Measurements from ENCODE around the gene BBS9. TPM values are rescaled to one million over a fixed set of nuclear protein-coding genes. Genes with fewer than 3 reads are reported as not detected.

Gene BBS9
- total and polyA plus RNA-seq, 2 experiments from 2014 or later: 27.2 to 66.1 TPM

DNA sequence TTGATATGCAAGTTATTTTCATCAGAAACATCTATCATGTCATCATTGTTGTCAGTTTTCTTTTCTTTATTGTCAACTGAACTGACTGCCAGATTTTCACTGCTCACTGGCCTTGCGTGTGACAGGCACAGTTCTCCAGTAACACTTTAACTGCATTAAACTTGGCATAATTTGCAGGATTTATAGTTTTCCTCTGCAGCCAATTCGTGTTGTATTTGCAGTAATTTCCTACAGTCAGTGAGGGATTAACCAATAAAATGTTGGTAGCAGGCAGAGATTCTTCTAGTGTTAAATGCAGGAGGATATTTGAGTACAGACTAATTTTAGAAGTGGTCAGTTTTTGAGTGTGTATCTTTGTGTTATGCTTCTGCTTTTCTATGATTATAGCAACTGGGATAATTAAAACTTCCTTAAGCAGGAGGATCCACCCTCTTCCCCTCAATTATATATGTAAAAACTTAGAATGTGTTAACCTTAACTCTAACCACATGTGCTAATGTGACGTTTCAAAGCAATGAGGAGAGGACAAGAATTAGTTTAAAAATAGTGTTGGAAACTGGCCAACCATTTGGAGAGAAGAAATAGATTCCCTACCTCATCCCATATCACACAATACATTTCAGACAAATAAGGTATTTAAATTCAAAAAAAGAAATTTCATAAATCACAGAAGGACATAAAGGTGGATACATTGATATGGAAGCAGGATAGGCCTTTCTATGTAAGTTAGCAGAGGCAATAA is 410.5 kb downstream of the BBS9 start:
- H3K27me3 Mint-ChIP-seq (ENCODE audit: insufficient read depth, low read depth, poor library complexity): no peaks in the 10 kb centered on the region
- H3K9me2 ChIP-seq (ENCODE audit: insufficient read depth): no peaks in the 10 kb centered on the region
- H3K4me3 Mint-ChIP-seq: no peak overlapping the region
- H3K4me3 ChIP-seq: no peak overlapping the region
- no peak overlapping the region for H3K27ac ChIP-seq (ENCODE audit: low read depth)
- no peak for ATAC-seq
- peaks cover 14% of the 10 kb centered on the region; the same call in 1 of the 2 replicates for H3K36me3 ChIP-seq (ENCODE audit: insufficient read depth)
- no peaks in the 10 kb centered on the region for H3F3A ChIP-seq (replicated peaks; ENCODE audit: low read depth)
- no peaks in the 10 kb centered on the region for H4K20me1 ChIP-seq (replicated peaks; ENCODE audit: insufficient read depth)
- H3K27ac Mint-ChIP-seq: no peak overlapping the region
- peaks cover 13% of the 10 kb centered on the region for H3K4me1 Mint-ChIP-seq
- H3K36me3 Mint-ChIP-seq (ENCODE audit: low read depth): peaks cover 42% of the 10 kb centered on the region
- H3K9me3 Mint-ChIP-seq: peaks cover 33% of the 10 kb centered on the region
- peaks cover 4% of the 10 kb centered on the region; the same call in 1 of the 2 replicates for H3K4me1 ChIP-seq (ENCODE audit: insufficient read depth)
- no peak overlapping the region for H2AFZ ChIP-seq
- no peak for DNase-seq (ENCODE audit: low spot score)
- H3K79me2 ChIP-seq (replicated peaks; ENCODE audit: insufficient read depth): no peaks in the 10 kb centered on the region
- no peak for TF ChIP-seq JUNB (IDR thresholded peaks at IDR 0.05; ENCODE audit: unreplicated experiment)
- TF ChIP-seq, protein P1, sequence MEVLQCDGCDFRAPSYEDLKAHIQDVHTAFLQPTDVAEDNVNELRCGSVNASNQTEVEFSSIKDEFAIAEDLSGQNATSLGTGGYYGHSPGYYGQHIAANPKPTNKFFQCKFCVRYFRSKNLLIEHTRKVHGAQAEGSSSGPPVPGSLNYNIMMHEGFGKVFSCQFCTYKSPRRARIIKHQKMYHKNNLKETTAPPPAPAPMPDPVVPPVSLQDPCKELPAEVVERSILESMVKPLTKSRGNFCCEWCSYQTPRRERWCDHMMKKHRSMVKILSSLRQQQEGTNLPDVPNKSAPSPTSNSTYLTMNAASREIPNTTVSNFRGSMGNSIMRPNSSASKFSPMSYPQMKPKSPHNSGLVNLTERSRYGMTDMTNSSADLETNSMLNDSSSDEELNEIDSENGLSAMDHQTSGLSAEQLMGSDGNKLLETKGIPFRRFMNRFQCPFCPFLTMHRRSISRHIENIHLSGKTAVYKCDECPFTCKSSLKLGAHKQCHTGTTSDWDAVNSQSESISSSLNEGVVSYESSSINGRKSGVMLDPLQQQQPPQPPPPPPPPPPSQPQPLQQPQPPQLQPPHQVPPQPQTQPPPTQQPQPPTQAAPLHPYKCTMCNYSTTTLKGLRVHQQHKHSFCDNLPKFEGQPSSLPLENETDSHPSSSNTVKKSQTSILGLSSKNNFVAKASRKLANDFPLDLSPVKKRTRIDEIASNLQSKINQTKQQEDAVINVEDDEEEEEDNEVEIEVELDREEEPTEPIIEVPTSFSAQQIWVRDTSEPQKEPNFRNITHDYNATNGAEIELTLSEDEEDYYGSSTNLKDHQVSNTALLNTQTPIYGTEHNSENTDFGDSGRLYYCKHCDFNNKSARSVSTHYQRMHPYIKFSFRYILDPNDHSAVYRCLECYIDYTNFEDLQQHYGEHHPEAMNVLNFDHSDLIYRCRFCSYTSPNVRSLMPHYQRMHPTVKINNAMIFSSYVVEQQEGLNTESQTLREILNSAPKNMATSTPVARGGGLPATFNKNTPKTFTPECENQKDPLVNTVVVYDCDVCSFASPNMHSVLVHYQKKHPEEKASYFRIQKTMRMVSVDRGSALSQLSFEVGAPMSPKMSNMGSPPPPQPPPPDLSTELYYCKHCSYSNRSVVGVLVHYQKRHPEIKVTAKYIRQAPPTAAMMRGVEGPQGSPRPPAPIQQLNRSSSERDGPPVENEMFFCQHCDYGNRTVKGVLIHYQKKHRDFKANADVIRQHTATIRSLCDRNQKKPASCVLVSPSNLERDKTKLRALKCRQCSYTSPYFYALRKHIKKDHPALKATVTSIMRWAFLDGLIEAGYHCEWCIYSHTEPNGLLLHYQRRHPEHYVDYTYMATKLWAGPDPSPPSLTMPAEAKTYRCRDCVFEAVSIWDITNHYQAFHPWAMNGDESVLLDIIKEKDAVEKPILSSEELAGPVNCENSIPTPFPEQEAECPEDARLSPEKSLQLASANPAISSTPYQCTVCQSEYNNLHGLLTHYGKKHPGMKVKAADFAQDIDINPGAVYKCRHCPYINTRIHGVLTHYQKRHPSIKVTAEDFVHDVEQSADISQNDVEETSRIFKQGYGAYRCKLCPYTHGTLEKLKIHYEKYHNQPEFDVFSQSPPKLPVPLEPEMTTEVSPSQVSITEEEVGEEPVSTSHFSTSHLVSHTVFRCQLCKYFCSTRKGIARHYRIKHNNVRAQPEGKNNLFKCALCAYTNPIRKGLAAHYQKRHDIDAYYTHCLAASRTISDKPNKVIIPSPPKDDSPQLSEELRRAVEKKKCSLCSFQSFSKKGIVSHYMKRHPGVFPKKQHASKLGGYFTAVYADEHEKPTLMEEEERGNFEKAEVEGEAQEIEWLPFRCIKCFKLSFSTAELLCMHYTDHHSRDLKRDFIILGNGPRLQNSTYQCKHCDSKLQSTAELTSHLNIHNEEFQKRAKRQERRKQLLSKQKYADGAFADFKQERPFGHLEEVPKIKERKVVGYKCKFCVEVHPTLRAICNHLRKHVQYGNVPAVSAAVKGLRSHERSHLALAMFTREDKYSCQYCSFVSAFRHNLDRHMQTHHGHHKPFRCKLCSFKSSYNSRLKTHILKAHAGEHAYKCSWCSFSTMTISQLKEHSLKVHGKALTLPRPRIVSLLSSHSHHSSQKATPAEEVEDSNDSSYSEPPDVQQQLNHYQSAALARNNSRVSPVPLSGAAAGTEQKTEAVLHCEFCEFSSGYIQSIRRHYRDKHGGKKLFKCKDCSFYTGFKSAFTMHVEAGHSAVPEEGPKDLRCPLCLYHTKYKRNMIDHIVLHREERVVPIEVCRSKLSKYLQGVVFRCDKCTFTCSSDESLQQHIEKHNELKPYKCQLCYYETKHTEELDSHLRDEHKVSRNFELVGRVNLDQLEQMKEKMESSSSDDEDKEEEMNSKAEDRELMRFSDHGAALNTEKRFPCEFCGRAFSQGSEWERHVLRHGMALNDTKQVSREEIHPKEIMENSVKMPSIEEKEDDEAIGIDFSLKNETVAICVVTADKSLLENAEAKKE (CRISPR knock-in tag; IDR thresholded peaks at IDR 0.05): no peak
- no peak for TF ChIP-seq STAT1 (IDR thresholded peaks at IDR 0.05; ENCODE audit: unreplicated experiment)
- TF ChIP-seq, protein P2, sequence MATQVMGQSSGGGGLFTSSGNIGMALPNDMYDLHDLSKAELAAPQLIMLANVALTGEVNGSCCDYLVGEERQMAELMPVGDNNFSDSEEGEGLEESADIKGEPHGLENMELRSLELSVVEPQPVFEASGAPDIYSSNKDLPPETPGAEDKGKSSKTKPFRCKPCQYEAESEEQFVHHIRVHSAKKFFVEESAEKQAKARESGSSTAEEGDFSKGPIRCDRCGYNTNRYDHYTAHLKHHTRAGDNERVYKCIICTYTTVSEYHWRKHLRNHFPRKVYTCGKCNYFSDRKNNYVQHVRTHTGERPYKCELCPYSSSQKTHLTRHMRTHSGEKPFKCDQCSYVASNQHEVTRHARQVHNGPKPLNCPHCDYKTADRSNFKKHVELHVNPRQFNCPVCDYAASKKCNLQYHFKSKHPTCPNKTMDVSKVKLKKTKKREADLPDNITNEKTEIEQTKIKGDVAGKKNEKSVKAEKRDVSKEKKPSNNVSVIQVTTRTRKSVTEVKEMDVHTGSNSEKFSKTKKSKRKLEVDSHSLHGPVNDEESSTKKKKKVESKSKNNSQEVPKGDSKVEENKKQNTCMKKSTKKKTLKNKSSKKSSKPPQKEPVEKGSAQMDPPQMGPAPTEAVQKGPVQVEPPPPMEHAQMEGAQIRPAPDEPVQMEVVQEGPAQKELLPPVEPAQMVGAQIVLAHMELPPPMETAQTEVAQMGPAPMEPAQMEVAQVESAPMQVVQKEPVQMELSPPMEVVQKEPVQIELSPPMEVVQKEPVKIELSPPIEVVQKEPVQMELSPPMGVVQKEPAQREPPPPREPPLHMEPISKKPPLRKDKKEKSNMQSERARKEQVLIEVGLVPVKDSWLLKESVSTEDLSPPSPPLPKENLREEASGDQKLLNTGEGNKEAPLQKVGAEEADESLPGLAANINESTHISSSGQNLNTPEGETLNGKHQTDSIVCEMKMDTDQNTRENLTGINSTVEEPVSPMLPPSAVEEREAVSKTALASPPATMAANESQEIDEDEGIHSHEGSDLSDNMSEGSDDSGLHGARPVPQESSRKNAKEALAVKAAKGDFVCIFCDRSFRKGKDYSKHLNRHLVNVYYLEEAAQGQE (IDR thresholded peaks at IDR 0.05; ENCODE audit: unreplicated experiment): no peak
- TF ChIP-seq EZH2phosphoT487 (IDR thresholded peaks at IDR 0.05; ENCODE audit: unreplicated experiment): no peak
- TF ChIP-seq NANOG (IDR thresholded peaks at IDR 0.05; ENCODE audit: borderline replicate concordance): no peak
- no peak for TF ChIP-seq EZH2 (IDR thresholded peaks at IDR 0.05; ENCODE audit: low read depth, unreplicated experiment)
- no peak for TF ChIP-seq ZNF331 (CRISPR knock-in tag; IDR thresholded peaks at IDR 0.05; ENCODE audit: low read depth)
- TF ChIP-seq, protein P3, sequence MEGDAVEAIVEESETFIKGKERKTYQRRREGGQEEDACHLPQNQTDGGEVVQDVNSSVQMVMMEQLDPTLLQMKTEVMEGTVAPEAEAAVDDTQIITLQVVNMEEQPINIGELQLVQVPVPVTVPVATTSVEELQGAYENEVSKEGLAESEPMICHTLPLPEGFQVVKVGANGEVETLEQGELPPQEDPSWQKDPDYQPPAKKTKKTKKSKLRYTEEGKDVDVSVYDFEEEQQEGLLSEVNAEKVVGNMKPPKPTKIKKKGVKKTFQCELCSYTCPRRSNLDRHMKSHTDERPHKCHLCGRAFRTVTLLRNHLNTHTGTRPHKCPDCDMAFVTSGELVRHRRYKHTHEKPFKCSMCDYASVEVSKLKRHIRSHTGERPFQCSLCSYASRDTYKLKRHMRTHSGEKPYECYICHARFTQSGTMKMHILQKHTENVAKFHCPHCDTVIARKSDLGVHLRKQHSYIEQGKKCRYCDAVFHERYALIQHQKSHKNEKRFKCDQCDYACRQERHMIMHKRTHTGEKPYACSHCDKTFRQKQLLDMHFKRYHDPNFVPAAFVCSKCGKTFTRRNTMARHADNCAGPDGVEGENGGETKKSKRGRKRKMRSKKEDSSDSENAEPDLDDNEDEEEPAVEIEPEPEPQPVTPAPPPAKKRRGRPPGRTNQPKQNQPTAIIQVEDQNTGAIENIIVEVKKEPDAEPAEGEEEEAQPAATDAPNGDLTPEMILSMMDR (conservative IDR thresholded peaks at IDR 0.05; ENCODE audit: low read depth in 2 of 2): no peak
- no peaks in the 10 kb centered on the region for H3K27me3 ChIP-seq (ENCODE audit: insufficient read depth)
- no peak overlapping the region for H3K4me2 ChIP-seq

Measured in GM23338 (cell line).